HepG2 (cell line): ENCODE results near the gene STEAP1B. TPM values are rescaled to one million over a fixed set of nuclear protein-coding genes. Genes with fewer than 3 reads are reported as not detected.

Experiments
- AKAP8 ChIP-seq: sonication (generic); formaldehyde crosslinking; IDR thresholded peaks from 2 replicates; pipeline ENCODE4 v1.5.1; 2020; ENCODE audit warnings: mild to moderate bottlenecking, missing genetic modification reagents
- BRD4 ChIP-seq: sonication (generic); formaldehyde crosslinking; IDR thresholded peaks from 2 replicates; pipeline ENCODE4 v1.4.0; 2020; ENCODE audit warnings: missing genetic modification reagents
- DZIP1 ChIP-seq: sonication (generic); formaldehyde crosslinking; IDR thresholded peaks from 2 replicates; pipeline ENCODE4 v1.5.0; 2020; ENCODE audit warnings: mild to moderate bottlenecking, missing genetic modification reagents
- FOXP1 ChIP-seq, 2 experiments: fragments of 450-650 bp in 1 of 2; IDR thresholded peaks; 2 replicates each; pipeline ENCODE4 v1.6.1; 2017 to 2018; ENCODE audit warnings: antibody characterized with exemption in 1 of 2
- HNF1A ChIP-seq, 2 experiments: sonication (generic) in 1 of 2; formaldehyde crosslinking in 1 of 2; IDR thresholded peaks; 2 replicates each; pipeline versions ENCODE4 v1.4.0 to v1.6.1; 2016 to 2020; ENCODE audit warnings: borderline replicate concordance in 1 of 2, low read depth in 1 of 2, mild to moderate bottlenecking in 1 of 2, missing genetic modification reagents in 1 of 2
- KDM1A ChIP-seq: IDR thresholded peaks from 2 replicates; pipeline ENCODE4 v1.6.1; 2016; ENCODE audit warnings: missing compliant biosample characterization
- MTERF4 ChIP-seq: sonication (generic); formaldehyde crosslinking; IDR thresholded peaks from 2 replicates; pipeline ENCODE4 v1.8.0; 2023; ENCODE audit warnings: mild to moderate bottlenecking, missing genetic modification reagents
- PAF1 ChIP-seq: IDR thresholded peaks from 2 replicates; pipeline ENCODE4 v1.6.1; 2016; ENCODE audit warnings: missing genetic modification reagents, missing compliant biosample characterization
- PCBP1 ChIP-seq: fragments of 200-400 bp; formaldehyde crosslinking; IDR thresholded peaks from 2 replicates; pipeline ENCODE4 v1.6.1; 2017; ENCODE audit warnings: mild to moderate bottlenecking, low read depth, low read length, borderline replicate concordance
- RFXAP ChIP-seq: sonication (generic); formaldehyde crosslinking; IDR thresholded peaks from 2 replicates; pipeline ENCODE4 v1.4.0; 2020; ENCODE audit warnings: missing genetic modification reagents, borderline replicate concordance
- TEF ChIP-seq: sonication (generic); formaldehyde crosslinking; IDR thresholded peaks from 2 replicates; pipeline ENCODE4 v1.5.0; 2020; ENCODE audit warnings: missing genetic modification reagents
- YEATS4 ChIP-seq: sonication (generic); formaldehyde crosslinking; IDR thresholded peaks from 2 replicates; pipeline ENCODE4 v1.4.0; 2020; ENCODE audit warnings: missing genetic modification reagents, borderline replicate concordance
- ZKSCAN1 ChIP-seq: fragments of 150-350 bp; IDR thresholded peaks from 2 replicates; pipeline ENCODE4 v1.6.1; 2014; ENCODE audit warnings: low read length
- ZNF224 ChIP-seq: sonication (generic); formaldehyde crosslinking; IDR thresholded peaks from 2 replicates; pipeline ENCODE4 v1.5.0; 2020; ENCODE audit warnings: mild to moderate bottlenecking, missing genetic modification reagents
- ZNF225 ChIP-seq: sonication (generic); formaldehyde crosslinking; IDR thresholded peaks from 2 replicates; pipeline ENCODE4 v1.4.0; 2020; ENCODE audit warnings: mild to moderate bottlenecking, missing genetic modification reagents
- ZNF382 ChIP-seq: sonication (generic); formaldehyde crosslinking; IDR thresholded peaks from 2 replicates; pipeline ENCODE4 v1.5.0; 2020; ENCODE audit warnings: missing genetic modification reagents, mild to moderate bottlenecking, borderline replicate concordance
- ZNF550 ChIP-seq: sonication (generic); formaldehyde crosslinking; IDR thresholded peaks from 2 replicates; pipeline ENCODE4 v1.4.0; 2020; ENCODE audit warnings: mild to moderate bottlenecking, missing genetic modification reagents, borderline replicate concordance
- ZNF619 ChIP-seq: sonication (generic); formaldehyde crosslinking; IDR thresholded peaks from 2 replicates; pipeline ENCODE4 v1.4.0; 2020; ENCODE audit warnings: mild to moderate bottlenecking, missing genetic modification reagents
- ZNF672 ChIP-seq: sonication (generic); formaldehyde crosslinking; IDR thresholded peaks from 2 replicates; pipeline ENCODE4 v1.8.1; 2022; ENCODE audit warnings: missing genetic modification reagents
- ZNF747 ChIP-seq: sonication (generic); formaldehyde crosslinking; IDR thresholded peaks from 2 replicates; pipeline ENCODE4 v1.8.1; 2023; ENCODE audit warnings: missing genetic modification reagents, mild to moderate bottlenecking, borderline replicate concordance
- ZNF839 ChIP-seq: sonication (generic); formaldehyde crosslinking; IDR thresholded peaks from 2 replicates; pipeline ENCODE4 v1.4.0; 2020; ENCODE audit warnings: missing genetic modification reagents, mild to moderate bottlenecking, borderline replicate concordance
- ZSCAN9 ChIP-seq: IDR thresholded peaks from 2 replicates; pipeline ENCODE4 v1.6.1; 2016; ENCODE audit warnings: borderline replicate concordance
- polyA plus RNA-seq, 8 experiments: library from polyadenylated mRNA; depleted of rRNA in 3 of 8; stranded (reverse) in 7 of 8; unstranded in 1 of 8; fragments of >200 nt; fragmentation: Illumina TruSeq in 4 of 8; extraction: Trizol in 4 of 8; gene quantifications; 2 replicates each; pipeline versions ENCODE4 v1.2.1 to v1.2.3, GENCODE V29; 2011 to 2016; ENCODE audit warnings: low read depth in 4 of 8, missing spikeins in 1 of 8, mixed read lengths in 1 of 8; ENCODE audit not compliant: insufficient read depth in 1 of 8
- total RNA-seq, 5 experiments: library from RNA; depleted of rRNA; stranded (reverse); fragments of >200 nt; fragmentation: Illumina TruSeq; extraction: Trizol; gene quantifications; 2 replicates each; pipeline ENCODE4 v1.2.3, GENCODE V29; 2016; ENCODE audit warnings: low read depth in 1 of 5

STEAP1B gene
- total and polyA plus RNA-seq, 2 of the 13 experiments (the other 11 are each of a cell fraction or from before 2014, with no cell fraction given): not detected

- no peak for TF ChIP-seq MTERF4 (CRISPR knock-in tag)
- peak; percentile 70 for TF ChIP-seq HNF1A (IDR thresholded peaks at IDR 0.05; ENCODE audit: low read depth)
- peak; percentile 74; the same call in 1 of the 2 replicates for TF ChIP-seq HNF1A (CRISPR knock-in tag; IDR thresholded peaks at IDR 0.05; ENCODE audit: borderline replicate concordance)
- TF ChIP-seq YEATS4 (CRISPR knock-in tag): peak; percentile 42; the same call in 1 of the 2 replicates
- TF ChIP-seq FOXP1 (IDR thresholded peaks at IDR 0.05): peak; percentile 93
- TF ChIP-seq FOXP1 (CRISPR knock-in tag; IDR thresholded peaks at IDR 0.05): peak; percentile 100
- TF ChIP-seq KDM1A (CRISPR knock-in tag): no peak; the same call in 1 of the 2 replicates
- TF ChIP-seq PAF1 (CRISPR knock-in tag): no peak
- no peak for TF ChIP-seq ZNF747
- TF ChIP-seq ZKSCAN1: no peak
- no peak for TF ChIP-seq DZIP1 (CRISPR knock-in tag)
- TF ChIP-seq AKAP8 (CRISPR knock-in tag): peak; percentile 68; the same call in 1 of the 2 replicates
- TF ChIP-seq ZNF550 (CRISPR knock-in tag): no peak
- TF ChIP-seq RFXAP (CRISPR knock-in tag): peak; percentile 21; the same call in 1 of the 2 replicates
- TF ChIP-seq ZNF225 (CRISPR knock-in tag): no peak
- TF ChIP-seq ZNF672 (CRISPR knock-in tag): no peak
- peak; percentile 51; the same call in 1 of the 2 replicates for TF ChIP-seq BRD4
- no peak for TF ChIP-seq ZNF619 (CRISPR knock-in tag)
- no peak for TF ChIP-seq TEF (CRISPR knock-in tag)
- no peak for TF ChIP-seq ZNF839 (CRISPR knock-in tag)
- no peak for TF ChIP-seq ZNF224
- peak; percentile 62; the same call in 1 of the 2 replicates for TF ChIP-seq ZSCAN9 (CRISPR knock-in tag)
- TF ChIP-seq ZNF382 (CRISPR knock-in tag): no peak
- no peak for TF ChIP-seq PCBP1
Observed at GRCh38 chr7:22442187-22442881, 57.7 kb downstream of the STEAP1B start (continued).
